Peyer's patch (tissue), 4 donors: ENCODE results near the gene NKX1-2.

ENCODE experiments used
- POLR2A ChIP-seq, 2 donors: fragments of 450-650 bp; IDR thresholded peaks; one replicate each; pipeline ENCODE4 v1.5.1; 2017; ENCODE audit warnings: antibody characterized with exemption in 2 of 2, mild to moderate bottlenecking in 2 of 2, moderate library complexity in 2 of 2
- TF ChIP-seq, protein P1 (sequence below), 6 experiments: fragments of 450-650 bp in 4 of 6; fragments of 200-600 bp in 2 of 6; sonication (generic) in 1 of 6; IDR thresholded peaks; one replicate each; pipeline ENCODE4 v1.5.1; 2017 to 2019; ENCODE audit warnings: antibody characterized with exemption in 6 of 6, mild to moderate bottlenecking in 3 of 6, moderate library complexity in 1 of 6

DNA sequence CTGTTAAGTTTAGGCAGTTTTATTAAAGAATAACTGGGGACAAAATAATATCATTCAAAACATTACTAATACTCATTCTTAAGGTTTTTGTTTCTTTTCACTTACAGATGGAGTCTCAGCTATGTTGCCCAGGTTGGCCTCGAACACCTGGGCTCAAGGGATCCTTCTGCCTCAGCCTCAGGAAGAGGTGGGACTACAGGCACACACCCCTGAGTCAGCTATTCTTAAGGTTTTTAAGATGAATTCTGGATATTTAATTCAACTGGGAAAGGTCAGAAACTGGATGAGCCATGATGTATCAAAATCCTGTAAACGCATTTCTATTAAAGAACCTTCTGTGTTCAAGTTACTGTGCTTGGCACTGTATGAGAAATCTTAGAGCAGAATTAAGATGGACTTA is 34.6 kb downstream of the NKX1-2 start:
- TF ChIP-seq, protein P1, sequence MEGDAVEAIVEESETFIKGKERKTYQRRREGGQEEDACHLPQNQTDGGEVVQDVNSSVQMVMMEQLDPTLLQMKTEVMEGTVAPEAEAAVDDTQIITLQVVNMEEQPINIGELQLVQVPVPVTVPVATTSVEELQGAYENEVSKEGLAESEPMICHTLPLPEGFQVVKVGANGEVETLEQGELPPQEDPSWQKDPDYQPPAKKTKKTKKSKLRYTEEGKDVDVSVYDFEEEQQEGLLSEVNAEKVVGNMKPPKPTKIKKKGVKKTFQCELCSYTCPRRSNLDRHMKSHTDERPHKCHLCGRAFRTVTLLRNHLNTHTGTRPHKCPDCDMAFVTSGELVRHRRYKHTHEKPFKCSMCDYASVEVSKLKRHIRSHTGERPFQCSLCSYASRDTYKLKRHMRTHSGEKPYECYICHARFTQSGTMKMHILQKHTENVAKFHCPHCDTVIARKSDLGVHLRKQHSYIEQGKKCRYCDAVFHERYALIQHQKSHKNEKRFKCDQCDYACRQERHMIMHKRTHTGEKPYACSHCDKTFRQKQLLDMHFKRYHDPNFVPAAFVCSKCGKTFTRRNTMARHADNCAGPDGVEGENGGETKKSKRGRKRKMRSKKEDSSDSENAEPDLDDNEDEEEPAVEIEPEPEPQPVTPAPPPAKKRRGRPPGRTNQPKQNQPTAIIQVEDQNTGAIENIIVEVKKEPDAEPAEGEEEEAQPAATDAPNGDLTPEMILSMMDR (IDR thresholded peaks at IDR 0.05), result no peak
- no peak for TF ChIP-seq POLR2A (IDR thresholded peaks at IDR 0.05)
